Endothelial cell of umbilical vein (primary cell): Measurements from ENCODE around the gene SEMA6C. TPM values are rescaled to one million over a fixed set of nuclear protein-coding genes. Genes with fewer than 3 reads are reported as not detected.

Source experiments
- BruUV-seq: library from RNA; stranded (reverse); fragments of 400-500 nt; replicated peaks from 2 replicates; lab custom pipeline; 2021; lab: Mats Ljungman, UMichigan
- CTCF ChIA-PET: fragments of 300-600, 350-600 bp; sonication (Branson Sonifier 250); formaldehyde crosslinking; loops from one replicate; lab custom pipeline; 2021; ENCODE audit warnings: antibody characterized with exemption, inconsistent platforms; lab: Charles Lee
- POLR2A ChIA-PET: fragments of 300-600, 350-600 bp; sonication (Branson Sonifier 250); formaldehyde crosslinking; loops from one replicate; lab custom pipeline; 2021; ENCODE audit warnings: antibody characterized with exemption, inconsistent platforms; lab: Charles Lee
- DNase-seq: peaks from one replicate; pipeline ENCODE4 v3.0.0-alpha.2; 2011; ENCODE audit warnings: low read depth, low spot score
- FAIRE-seq: peaks from 2 replicates; lab custom pipeline; 2011; peaks lifted over from hg19 to GRCh38; lab: Jason Lieb, UNC
- H2AFZ ChIP-seq: 2 replicates; pipeline ENCODE4 v1.6.0; 2012; ENCODE audit warnings: low read depth, low read length, control low read depth, inconsistent platforms
- H3K27ac ChIP-seq: 2 replicates; pipeline ENCODE4 v1.5.1; 2011; ENCODE audit warnings: low read depth, mild to moderate bottlenecking, control low read depth, low read length, moderate library complexity; ENCODE audit not compliant: insufficient read depth
- H3K27me3 ChIP-seq, 2 experiments: 2 replicates each; pipeline versions ENCODE4 v1.6.0 to v1.6.1; 2011; ENCODE audit warnings: low read length in 2 of 2, mixed read lengths in 1 of 2; ENCODE audit not compliant: control insufficient read depth in 2 of 2, insufficient read depth in 2 of 2
- H3K36me3 ChIP-seq, 2 experiments: 2 replicates in 1 of 2; 3 replicates in 1 of 2; pipeline ENCODE4 v1.5.1; 2011; ENCODE audit warnings: low read length in 2 of 2, mild to moderate bottlenecking in 1 of 2, moderate library complexity in 1 of 2; ENCODE audit not compliant: control insufficient read depth in 2 of 2, insufficient read depth in 2 of 2; ENCODE audit errors: extremely low read depth in 1 of 2
- H3K4me1 ChIP-seq: 3 replicates; pipeline ENCODE4 v1.5.1; 2011; ENCODE audit warnings: mild to moderate bottlenecking, low read length; ENCODE audit not compliant: control insufficient read depth, insufficient read depth; ENCODE audit errors: extremely low read depth
- H3K4me2 ChIP-seq: 2 replicates; pipeline ENCODE4 v1.6.1; 2011; ENCODE audit warnings: low read length, control low read depth, mixed read lengths; ENCODE audit not compliant: insufficient read depth
- H3K4me3 ChIP-seq, 3 experiments: fragments of 200-600 bp in 1 of 3; sonication (generic), shearing (Covaris generic) in 1 of 3; replicated peaks in 1 of 3; 2 replicates each; pipeline ENCODE4 v1.5.1; 2011 to 2016; ENCODE audit warnings: control low read depth in 3 of 3, low read length in 3 of 3, mild to moderate bottlenecking in 2 of 3, inconsistent platforms in 1 of 3, low read depth in 1 of 3, moderate library complexity in 1 of 3; ENCODE audit not compliant: insufficient read depth in 1 of 3
- H3K79me2 ChIP-seq: 2 replicates; pipeline ENCODE4 v1.6.0; 2012; ENCODE audit warnings: low read length, inconsistent platforms; ENCODE audit not compliant: control insufficient read depth, insufficient read depth
- H3K9ac ChIP-seq: replicated peaks from 2 replicates; pipeline ENCODE3; 2011; ENCODE audit warnings: low read length, control low read depth; ENCODE audit not compliant: insufficient read depth; ENCODE audit errors: extremely low read depth
- H3K9me1 ChIP-seq: replicated peaks from 3 replicates; pipeline ENCODE4 v1.6.0; 2011; ENCODE audit warnings: mild to moderate bottlenecking, low read length; ENCODE audit not compliant: control insufficient read depth, insufficient read depth; ENCODE audit errors: extremely low read depth
- H3K9me3 ChIP-seq: replicated peaks from 2 replicates; pipeline ENCODE4 v1.5.1; 2012; ENCODE audit warnings: low read length, inconsistent platforms; ENCODE audit not compliant: control insufficient read depth, insufficient read depth
- H4K20me1 ChIP-seq: replicated peaks from 2 replicates; pipeline ENCODE3; 2011; ENCODE audit warnings: mild to moderate bottlenecking, low read length; ENCODE audit not compliant: control insufficient read depth, insufficient read depth; ENCODE audit errors: extremely low read depth
- EZH2 ChIP-seq: IDR thresholded peaks from 2 replicates; pipeline ENCODE4 v1.6.1; 2012; ENCODE audit warnings: borderline replicate concordance, low read depth, mild to moderate bottlenecking, moderate library complexity, low read length, inconsistent platforms; ENCODE audit not compliant: severe bottlenecking
- GATA2 ChIP-seq: IDR thresholded peaks from 2 replicates; pipeline ENCODE4 v1.7.0; 2011; ENCODE audit warnings: low read depth, mild to moderate bottlenecking, moderate library complexity, mixed read lengths, low read length; ENCODE audit not compliant: insufficient read length, insufficient read depth
- JUN ChIP-seq: IDR thresholded peaks from 2 replicates; pipeline ENCODE4 v1.6.1; 2011; ENCODE audit warnings: borderline replicate concordance, low read depth; ENCODE audit not compliant: insufficient read length, insufficient read depth
- MYC ChIP-seq: IDR thresholded peaks from one replicate; pipeline ENCODE4 v1.6.1; 2011; ENCODE audit warnings: mild to moderate bottlenecking, low read depth, low read length
- POLR2AphosphoS5 ChIP-seq: IDR thresholded peaks from 2 replicates; pipeline ENCODE4 v1.6.1; 2012; ENCODE audit warnings: low read depth, mild to moderate bottlenecking, control low read depth, low read length, moderate library complexity; ENCODE audit not compliant: insufficient read depth
- dilution Hi-C: fragments of 300-500 bp; cut with MboI; formaldehyde crosslinking; loops from one replicate; pipeline ENCODE4 v1.15.0; 2019; ENCODE audit warnings: low sequenced_read_pairs; ENCODE audit not compliant: extremely low pct_ligation_motif_present
- intact Hi-C: fragments of 100-400 bp; cut with micrococcal nuclease; formaldehyde crosslinking; loops from one replicate; pipeline ENCODE4 v1.10.0; 2022
- polyA plus RNA-seq, 4 experiments: library from polyadenylated mRNA; depleted of rRNA in 3 of 4; stranded (reverse) in 3 of 4; unstranded in 1 of 4; fragments of >200 nt; gene quantifications; 2 replicates each; pipeline versions ENCODE4 v1.2.1 to v1.2.3, GENCODE V29; 2011 to 2012; ENCODE audit warnings: missing spikeins in 1 of 4
- total RNA-seq: library from RNA; stranded (reverse); gene quantifications from 2 replicates; pipeline ENCODE4 v1.2.3, GENCODE V29; 2021
- TF ChIP-seq, protein P1 (sequence below): IDR thresholded peaks from 2 replicates; pipeline ENCODE4 v1.6.1; 2011; ENCODE audit not compliant: insufficient read depth, insufficient read length

SEMA6C gene
- total and polyA plus RNA-seq, 2 donors (not counting 3 experiments of a cell fraction or from before 2014, with no cell fraction given) = 53.0 to 71.9 TPM

DNA sequence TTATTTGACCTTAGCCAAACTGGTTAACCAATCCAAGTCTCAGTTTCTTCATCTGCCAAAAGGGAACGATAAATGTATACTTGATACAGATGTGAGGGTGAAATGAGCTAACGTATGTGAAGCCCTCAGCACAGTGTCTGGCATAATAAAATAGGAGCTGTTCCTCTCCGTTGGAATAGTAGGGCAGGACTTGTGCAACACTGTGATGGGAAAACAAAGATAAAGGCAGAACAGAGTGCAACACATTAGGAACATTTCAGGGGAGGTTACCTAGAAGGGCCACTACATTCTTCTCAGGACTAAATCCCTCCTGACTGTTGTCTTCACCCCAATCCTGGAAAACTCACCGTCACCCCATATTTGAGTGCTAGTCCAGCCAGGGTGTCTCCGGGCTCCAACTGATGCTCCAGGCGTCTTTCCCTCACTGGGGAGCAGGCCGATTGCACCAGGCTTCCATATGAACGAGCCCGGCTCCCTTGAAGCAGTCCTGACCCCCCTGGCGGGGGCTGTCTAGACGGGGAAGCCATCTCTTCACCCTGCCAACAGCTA, 18.4 kb upstream of the SEMA6C start:
- H3K36me3 ChIP-seq = peaks cover 0 to 13% of the 10 kb centered on the region in 2 experiments
- peak overlapping the region; percentile 65 to 89 (median 81) for H3K4me3 ChIP-seq
- FAIRE-seq (peak; percentile 37), DNase-seq (no peak)
- H3K9me3 ChIP-seq = no peaks in the 10 kb centered on the region
- H3K9ac ChIP-seq = peak overlapping the region; percentile 94
- H4K20me1 ChIP-seq = no peaks in the 10 kb centered on the region
- peaks cover 21% of the 10 kb centered on the region for H3K79me2 ChIP-seq
- TF ChIP-seq POLR2AphosphoS5 (peak; percentile 28), JUN (no peak)
- TF ChIP-seq, protein P1, sequence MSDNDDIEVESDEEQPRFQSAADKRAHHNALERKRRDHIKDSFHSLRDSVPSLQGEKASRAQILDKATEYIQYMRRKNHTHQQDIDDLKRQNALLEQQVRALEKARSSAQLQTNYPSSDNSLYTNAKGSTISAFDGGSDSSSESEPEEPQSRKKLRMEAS = no peak
- BruUV-seq = no TSS peak
- no peaks in the 10 kb centered on the region for H3K9me1 ChIP-seq
- dilution Hi-C loops (no loop called here), intact Hi-C loops (loop anchor here (1.0 kb wide), 2 partner anchors 19 to 25 kb away; partner anchors contain the start of genes SEMA6C and VPS72)
- peak overlapping the region; percentile 92 for H3K4me2 ChIP-seq
- POLR2A ChIA-PET = interaction anchor here (0.8 kb wide), 1 partner anchor 585 kb away, joined by 3 read pairs; the partner anchor contains the start of gene MCL1
- CTCF ChIA-PET = interaction anchor here (0.6 to 2.9 kb wide), 10 partner anchors 8 to 140 kb away, joined by 3 to 17 read pairs (median 4); partner anchors contain the start of gene TNFAIP8L2
- peak overlapping the region; percentile 61 for H3K27ac ChIP-seq
- peak overlapping the region; percentile 90 for H2AFZ ChIP-seq
- H3K4me1 ChIP-seq = peaks cover 19% of the 10 kb centered on the region
- H3K27me3 ChIP-seq = no peaks in the 10 kb centered on the region

DNA sequence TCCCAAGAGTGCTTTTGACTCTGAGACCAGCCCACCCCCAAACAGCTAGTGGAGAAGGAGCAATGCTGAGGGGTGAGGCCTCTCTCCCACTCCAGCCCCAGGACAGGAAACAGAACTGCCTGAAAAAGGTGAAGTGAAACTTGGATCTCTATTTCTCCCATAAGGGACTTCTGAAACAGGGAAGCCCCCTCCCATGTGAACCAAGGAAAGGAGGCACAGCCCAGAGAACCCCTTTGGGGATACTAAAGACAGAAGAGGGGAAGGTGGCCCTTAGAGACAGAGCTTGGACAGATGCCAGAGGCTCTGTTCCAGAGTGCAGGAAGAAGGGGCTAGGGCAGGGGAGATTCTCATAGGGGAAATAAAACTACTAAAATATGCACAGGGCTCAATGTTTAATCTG, 12.9 kb upstream of the SEMA6C start:
- DNase-seq (no peak), FAIRE-seq (no peak)
- Histone ChIP-seq H3K27me3 (no peaks in the 10 kb centered on the region), H3K9me1 (no peaks in the 10 kb centered on the region), H3K36me3 (peaks cover 2 to 16% of the 10 kb centered on the region in 2 experiments), H3K27ac (no peak overlapping the region), H3K9me3 (no peaks in the 10 kb centered on the region), H3K4me2 (no peak overlapping the region), H4K20me1 (no peaks in the 10 kb centered on the region), H2AFZ (no peak overlapping the region), H3K4me3 (no peak overlapping the region), H3K9ac (no peak overlapping the region), H3K4me1 (peaks cover 20% of the 10 kb centered on the region), H3K79me2 (peaks cover under 1% of the 10 kb centered on the region)
- TF ChIP-seq MYC (no peak), GATA2 (no peak), JUN (no peak), EZH2 (no peak)
- TF ChIP-seq, protein P1 = no peak
- BruUV-seq = no TSS peak
- dilution Hi-C loops (no loop called here), intact Hi-C loops (no loop called here)
- POLR2A ChIA-PET = no interaction called here
- CTCF ChIA-PET = interaction anchor here (1.5 to 11.7 kb wide), 3 partner anchors 58 to 135 kb away, joined by 4 to 623 read pairs (median 7); no protein-coding TSS in a partner anchor
